Right atrium auricular region (tissue), 2 donors: ENCODE results near the gene EPHB4. TPM values are rescaled to one million over a fixed set of nuclear protein-coding genes. Genes with fewer than 3 reads are reported as not detected.
"Not testable (repeated sequence)": the region's sequence is repeated elsewhere in the genome, so short reads cannot be mapped to it uniquely, and the experiment has no call there.

ENCODE experiments used
- DNase-seq: peaks from one replicate; pipeline ENCODE4 v3.0.0-alpha.2; 2019; ENCODE audit warnings: low spot score
- H3K27ac ChIP-seq, 2 donors: fragments of 200-600 bp; sonication (generic); 1 replicate in 1 of 2; 2 replicates in 1 of 2; pipeline ENCODE4 v1.5.1; 2016 to 2019
- H3K27me3 ChIP-seq, 2 donors: fragments of 200-600 bp; sonication (generic); one replicate each; pipeline versions ENCODE4 v1.5.1 to v1.6.0; 2017 to 2019
- H3K36me3 ChIP-seq: fragments of 200-600 bp; sonication (generic); one replicate; pipeline ENCODE4 v1.5.1; 2016
- H3K4me1 ChIP-seq, 2 donors: fragments of 200-600 bp; sonication (generic); one replicate each; pipeline versions ENCODE4 v1.5.1 to v1.6.0; 2017 to 2019
- H3K4me3 ChIP-seq, 2 donors: fragments of 200-600 bp; sonication (generic); 1 replicate in 1 of 2; 2 replicates in 1 of 2; pipeline ENCODE4 v1.5.1; 2017 to 2019; ENCODE audit warnings: mild to moderate bottlenecking in 1 of 2, moderate library complexity in 1 of 2
- H3K9me3 ChIP-seq, 2 donors: fragments of 200-600 bp; sonication (generic); one replicate each; pipeline ENCODE4 v1.5.1; 2019
- CTCF ChIP-seq, 2 donors: fragments of 200-600 bp; sonication (generic); IDR thresholded peaks; one replicate each; pipeline ENCODE4 v1.5.1; 2019; ENCODE audit warnings: antibody characterized with exemption in 2 of 2
- total RNA-seq, 2 donors: library from RNA; depleted of rRNA; stranded (reverse); fragments of >200 nt; gene quantifications; one replicate each; pipeline ENCODE4 v1.1.0, GENCODE V29; 2016

The EPHB4 gene
- total RNA-seq, 2 donors from 2014 or later, result 25.0 to 64.6 TPM

GRCh38 chr7:100811480-100811879 lies 15.8 kb downstream of the EPHB4 start:
- no peak for DNase-seq
- no peak for TF ChIP-seq CTCF (IDR thresholded peaks at IDR 0.05)
- Histone ChIP-seq H3K27ac (no peak overlapping the region), H3K4me3 (no peak overlapping the region), H3K27me3 (no peaks in the 10 kb centered on the region), H3K4me1 (no peaks in the 10 kb centered on the region), H3K36me3 (peaks cover 75% of the 10 kb centered on the region), H3K9me3 (no peaks in the 10 kb centered on the region)

- Histone ChIP-seq H3K27me3 (no peaks in the 10 kb centered on the region), H3K4me3 (no peak overlapping the region), H3K36me3 (peaks cover 69% of the 10 kb centered on the region), H3K4me1 (peaks cover 0 to 11% of the 10 kb centered on the region in 2 donors), H3K27ac (no peak overlapping the region), H3K9me3 (no peaks in the 10 kb centered on the region)
- no peak for DNase-seq
- TF ChIP-seq CTCF (IDR thresholded peaks at IDR 0.05), result no peak
Observed at GRCh38 chr7:100808354-100808875, 18.9 kb downstream of the EPHB4 start.

- H3K27me3 ChIP-seq, H3K4me3 ChIP-seq, H3K27ac ChIP-seq, H3K9me3 ChIP-seq, DNase-seq: not testable (repeated sequence)
- peaks cover 62% of the 10 kb centered on the region for H3K36me3 ChIP-seq
- peaks cover 0 to 27% of the 10 kb centered on the region in 2 donors for H3K4me1 ChIP-seq
Observed at GRCh38 chr7:100806883-100807282, 20.4 kb downstream of the EPHB4 start.

- H3K9me3 ChIP-seq, result no peaks in the 10 kb centered on the region
- no peak for TF ChIP-seq CTCF (IDR thresholded peaks at IDR 0.05)
- H3K4me3 ChIP-seq, result no peak overlapping the region
- DNase-seq, result no peak
- peaks cover 62% of the 10 kb centered on the region for H3K36me3 ChIP-seq
- H3K27me3 ChIP-seq, result no peaks in the 10 kb centered on the region
- peaks cover 0 to 31% of the 10 kb centered on the region in 2 donors for H3K4me1 ChIP-seq
- no peak overlapping the region for H3K27ac ChIP-seq
Observed at GRCh38 chr7:100806276-100806675, 21.0 kb downstream of the EPHB4 start.

GRCh38 chr7:100804681-100805431 lies 22.5 kb downstream of the EPHB4 start:
- peaks cover 0 to 43% of the 10 kb centered on the region in 2 donors for H3K4me1 ChIP-seq
- H3K27ac ChIP-seq, result no peak overlapping the region
- DNase-seq, result no peak
- H3K36me3 ChIP-seq, result peaks cover 54% of the 10 kb centered on the region
- H3K27me3 ChIP-seq, result no peaks in the 10 kb centered on the region
- TF ChIP-seq CTCF (IDR thresholded peaks at IDR 0.05), result no peak
- no peaks in the 10 kb centered on the region for H3K9me3 ChIP-seq
- no peak overlapping the region for H3K4me3 ChIP-seq

GRCh38 chr7:100803398-100804161 lies 23.7 kb downstream of the EPHB4 start:
- DNase-seq, result peak; percentile 84
- Histone ChIP-seq H3K36me3 (peaks cover 43% of the 10 kb centered on the region), H3K4me1 (peaks cover 0 to 49% of the 10 kb centered on the region in 2 donors), H3K4me3 (peak overlapping the region in 1 of 2 donors; percentile 10), H3K27me3 (no peaks in the 10 kb centered on the region), H3K27ac (peak overlapping the region; percentile 54 to 55), H3K9me3 (no peaks in the 10 kb centered on the region)
- TF ChIP-seq CTCF (IDR thresholded peaks at IDR 0.05), result no peak
